SKM-1 treated with dmso at 0.1 percent for 144 hours (cell line): ENCODE results near the gene TTC39B.

ENCODE experiments used
- DNase-seq: peaks from one replicate; lab custom pipeline; 2025; ENCODE audit not compliant: unreplicated experiment; lab: John Stamatoyannopoulos, UW

TTC39B gene

DNA sequence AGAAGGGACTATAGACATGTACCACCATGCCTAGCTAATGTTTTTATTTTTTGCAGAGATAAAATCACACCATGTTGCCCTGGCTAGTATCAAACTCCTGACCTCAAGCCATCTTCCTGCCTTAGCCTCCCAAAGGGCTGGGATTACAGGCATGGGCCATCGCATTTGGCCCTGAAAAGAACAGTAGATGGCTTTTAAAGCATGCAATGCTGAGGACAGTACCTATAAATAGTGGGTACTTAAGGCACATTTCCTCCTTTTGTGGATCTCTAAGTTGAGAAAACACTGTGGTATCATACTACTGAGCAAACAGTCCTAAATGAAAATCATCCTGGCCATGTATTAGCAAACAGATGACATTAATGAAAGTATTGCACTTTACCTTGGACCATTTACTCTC, 119.4 kb downstream of the TTC39B start:
- DNase-seq, result no peak

DNA sequence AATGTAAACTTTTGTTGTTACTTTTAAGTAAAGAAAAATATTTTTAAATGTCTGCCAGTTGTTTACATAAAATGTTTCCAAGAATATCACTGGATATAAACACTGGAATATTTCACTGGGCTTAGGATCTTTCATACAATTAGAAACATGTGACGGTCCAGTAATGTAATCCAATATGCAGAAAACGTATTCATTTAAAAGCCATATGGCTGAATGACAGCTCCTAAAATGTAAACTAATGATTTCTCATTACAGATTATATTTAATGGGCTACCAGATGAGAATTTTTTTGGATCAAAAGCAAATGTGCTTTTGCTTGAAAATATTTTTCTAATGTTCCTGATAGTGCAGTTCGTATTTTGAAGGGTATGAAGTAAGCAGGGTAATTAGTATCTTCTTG, 124.3 kb downstream of the TTC39B start:
- no peak for DNase-seq

DNA sequence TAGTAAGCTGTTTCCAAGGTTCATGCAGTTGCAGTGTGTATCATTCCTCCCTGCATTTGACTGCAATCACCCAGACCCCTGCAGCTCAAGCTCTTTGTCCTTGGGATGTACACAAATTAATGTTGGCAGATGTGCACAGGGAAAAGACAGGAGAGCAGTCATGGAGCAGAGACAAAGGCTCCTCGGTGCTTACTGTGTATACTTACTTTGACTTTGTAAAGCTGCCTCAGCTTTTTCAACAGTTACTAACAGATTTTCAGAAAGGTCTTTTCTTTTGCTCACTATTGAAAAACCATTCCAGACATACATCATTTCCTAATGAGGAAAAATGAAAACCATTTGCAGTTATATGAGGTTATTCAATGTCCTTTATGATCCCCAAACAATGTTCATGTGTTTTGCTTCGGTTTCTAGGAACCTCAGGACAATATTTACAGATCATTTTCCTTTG, 124.9 kb downstream of the TTC39B start:
- no peak for DNase-seq

DNA sequence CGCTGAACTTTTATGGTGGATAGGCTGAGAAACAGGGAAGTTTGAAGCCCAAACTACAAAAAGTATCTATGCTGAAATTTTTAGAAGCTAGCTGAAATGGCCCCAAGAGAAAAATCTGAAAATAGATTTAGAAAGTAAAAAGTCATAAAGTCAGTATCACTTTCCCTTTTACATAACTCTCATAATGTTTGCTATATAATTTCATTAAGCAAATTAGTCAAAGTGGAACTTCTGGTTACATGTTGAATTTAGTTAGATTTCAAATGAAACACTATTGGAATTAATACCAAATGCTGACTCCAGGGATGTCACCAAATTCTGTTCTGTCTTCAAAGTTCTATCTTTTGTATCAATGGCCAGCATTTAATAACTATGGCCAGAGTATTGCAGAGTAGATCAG, 126.9 kb downstream of the TTC39B start:
- no peak for DNase-seq

DNA sequence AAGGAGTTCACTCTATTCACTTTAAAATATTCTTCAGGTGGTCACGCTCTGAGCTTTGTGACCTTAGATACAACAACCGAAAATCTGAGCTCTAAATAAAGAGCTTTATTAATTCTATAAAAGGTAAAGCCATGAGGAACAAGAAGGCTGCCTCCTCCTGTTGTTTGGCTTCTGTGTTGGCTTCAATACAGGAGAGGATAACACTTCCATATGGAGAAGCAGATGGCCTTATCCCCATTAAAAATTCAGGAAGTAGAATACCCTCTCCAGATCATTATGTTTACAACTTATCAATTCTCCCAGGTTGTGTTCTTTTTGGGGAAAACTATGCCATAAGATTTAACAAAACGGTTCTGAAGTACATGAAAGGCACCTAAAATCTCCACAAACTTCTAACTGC, 128.4 kb downstream of the TTC39B start:
- DNase-seq, result no peak

DNA sequence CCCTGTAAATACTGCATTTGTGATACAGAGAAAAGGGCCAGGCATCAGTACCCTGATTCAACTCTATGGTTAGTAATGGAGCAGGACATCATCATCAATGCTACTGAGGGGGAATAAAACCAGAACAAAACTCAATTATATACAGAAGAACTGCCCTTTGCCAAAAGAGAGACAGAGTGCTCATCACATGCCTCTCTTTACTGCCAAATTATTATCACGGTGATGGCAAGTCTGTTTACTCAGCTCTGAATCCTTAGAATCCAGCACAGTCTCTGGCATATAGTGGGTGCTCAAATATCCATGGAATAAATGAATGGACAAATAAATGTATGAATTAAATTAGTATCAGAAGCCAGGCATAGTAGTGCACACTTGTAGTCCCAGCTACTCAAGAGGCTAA, 130.2 kb downstream of the TTC39B start:
- no peak for DNase-seq

DNA sequence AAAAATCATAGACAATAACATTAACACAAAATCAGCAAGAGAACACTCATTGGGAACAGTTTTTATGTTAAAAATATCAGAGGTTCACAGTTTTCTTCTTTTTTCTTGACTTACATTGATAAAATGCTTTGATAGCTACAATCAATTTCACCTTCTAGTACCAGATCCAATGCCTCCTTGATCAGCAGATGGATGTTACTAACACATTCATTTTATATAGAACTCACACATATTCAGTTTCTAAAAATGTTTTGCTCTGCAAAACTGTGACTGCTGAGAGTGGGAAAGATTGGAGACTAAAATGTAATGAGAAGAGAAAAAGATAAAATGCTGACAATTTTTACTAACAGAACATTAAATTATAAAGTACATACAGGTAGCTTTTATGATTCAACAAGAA, 143.1 kb downstream of the TTC39B start:
- no peak for DNase-seq

DNA sequence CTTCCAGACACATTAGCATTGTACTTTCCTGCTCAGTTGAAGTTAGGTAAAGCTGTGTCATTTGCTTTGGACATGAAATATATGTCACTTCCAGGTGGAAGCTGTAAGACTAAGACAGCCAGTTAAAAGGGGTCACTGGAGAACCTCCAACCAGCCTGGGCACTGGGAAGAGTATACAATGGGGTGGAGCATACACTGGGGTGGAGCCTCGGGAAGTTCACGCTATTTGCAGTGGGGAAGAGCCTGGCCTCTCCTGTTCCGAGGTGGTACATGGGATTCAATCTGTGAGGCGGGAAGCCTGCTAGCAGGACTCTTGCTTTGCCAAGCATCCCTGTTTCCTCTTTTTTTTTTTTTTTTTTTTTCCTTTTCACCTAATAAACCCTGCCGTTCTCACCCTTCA, 145.3 kb downstream of the TTC39B start:
- no peak for DNase-seq

DNA sequence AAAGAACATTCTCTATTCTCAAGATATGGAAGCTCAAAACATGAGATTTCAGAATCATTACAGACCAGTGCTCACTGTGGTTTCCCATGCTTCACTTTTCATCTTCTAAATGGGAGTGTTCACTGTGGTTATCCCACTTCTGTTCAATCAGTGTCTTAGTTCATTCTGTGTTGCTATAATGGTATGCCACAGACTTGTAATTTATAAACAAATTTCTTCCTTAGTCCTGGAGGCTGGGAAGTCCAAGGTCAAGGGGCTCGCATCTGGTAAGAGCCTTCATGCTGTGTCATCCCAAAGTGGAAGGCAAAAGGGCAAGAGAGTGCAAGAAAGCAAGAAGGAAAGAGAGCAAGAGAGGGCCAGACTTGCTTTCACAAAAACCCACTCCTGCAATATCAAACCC, 146.3 kb downstream of the TTC39B start:
- DNase-seq, result no peak

DNA sequence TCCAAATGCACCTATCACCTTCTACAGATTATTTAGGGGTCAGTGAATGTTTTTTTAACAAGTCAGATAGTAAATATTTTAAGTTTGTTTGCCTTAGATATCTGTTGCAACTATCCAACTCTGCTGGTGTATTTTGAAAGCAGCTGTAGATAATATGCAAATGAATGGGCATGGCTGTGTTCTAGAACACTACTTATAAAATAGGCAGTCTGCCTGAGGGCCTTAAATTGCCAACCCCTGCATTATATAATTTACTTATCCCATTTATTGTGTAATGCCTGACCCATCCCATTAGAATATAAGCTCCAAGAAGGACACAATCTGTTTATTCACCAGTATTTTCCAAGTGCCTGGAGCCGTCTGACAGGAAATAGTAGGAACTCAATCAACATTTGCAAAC, 149.0 kb downstream of the TTC39B start:
- DNase-seq, result no peak

DNA sequence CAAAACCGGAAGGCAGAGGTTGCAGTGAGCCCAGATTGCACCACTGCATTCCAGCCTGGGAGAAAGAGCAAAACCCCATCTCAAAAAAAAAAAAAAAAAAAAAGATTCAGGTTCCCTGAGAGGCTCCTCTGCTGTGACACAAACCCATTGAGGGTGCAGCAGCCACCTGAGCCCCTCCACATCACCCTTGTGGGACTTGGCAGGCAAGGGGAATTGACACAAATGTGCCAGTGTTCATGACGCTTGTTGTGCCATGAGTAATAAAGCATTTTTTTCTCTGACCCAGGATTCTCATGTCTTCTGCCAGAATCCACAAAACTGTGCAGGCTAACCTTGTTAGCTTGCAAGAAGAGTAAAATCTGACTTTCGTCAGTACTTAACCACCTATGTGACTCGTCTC, 149.6 kb downstream of the TTC39B start:
- no peak for DNase-seq

DNA sequence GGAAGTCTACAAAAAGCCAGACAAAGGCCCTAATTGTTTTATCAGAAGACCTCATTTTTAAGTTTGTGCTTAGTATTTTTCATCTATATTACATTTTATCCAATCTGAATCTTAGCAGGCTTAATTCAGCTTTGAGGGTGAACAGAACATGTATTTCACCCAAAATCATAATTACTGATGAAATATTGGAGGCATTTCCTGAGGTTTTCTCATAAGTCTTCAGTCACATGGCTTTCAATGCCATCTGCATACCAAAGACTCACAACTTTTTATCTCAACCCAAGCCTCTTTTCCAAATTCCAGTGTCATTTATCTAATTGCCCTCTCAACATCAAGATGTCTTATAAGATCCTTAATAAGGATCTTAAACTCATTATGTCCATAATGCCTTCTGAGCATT, 150.8 kb downstream of the TTC39B start:
- DNase-seq, result no peak

DNA sequence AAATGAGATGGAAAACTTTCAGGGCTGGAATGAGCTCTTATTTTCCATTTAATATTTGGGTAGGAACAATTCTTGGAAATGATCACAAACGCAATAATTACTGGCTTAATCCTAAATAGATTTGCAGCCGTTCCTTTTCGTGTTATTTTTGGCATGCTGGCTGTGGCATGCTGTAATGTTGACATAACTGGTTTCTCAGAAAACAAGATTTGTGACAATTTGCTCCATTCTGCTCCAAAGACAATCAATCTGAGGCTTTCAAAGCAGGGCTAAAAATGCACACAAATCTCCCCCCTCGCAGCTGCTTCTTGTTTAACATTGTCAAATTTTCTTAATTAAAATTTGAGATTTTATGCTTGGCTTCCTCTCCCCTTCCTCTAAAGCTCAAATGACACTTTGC, 151.2 kb downstream of the TTC39B start:
- no peak for DNase-seq

DNA sequence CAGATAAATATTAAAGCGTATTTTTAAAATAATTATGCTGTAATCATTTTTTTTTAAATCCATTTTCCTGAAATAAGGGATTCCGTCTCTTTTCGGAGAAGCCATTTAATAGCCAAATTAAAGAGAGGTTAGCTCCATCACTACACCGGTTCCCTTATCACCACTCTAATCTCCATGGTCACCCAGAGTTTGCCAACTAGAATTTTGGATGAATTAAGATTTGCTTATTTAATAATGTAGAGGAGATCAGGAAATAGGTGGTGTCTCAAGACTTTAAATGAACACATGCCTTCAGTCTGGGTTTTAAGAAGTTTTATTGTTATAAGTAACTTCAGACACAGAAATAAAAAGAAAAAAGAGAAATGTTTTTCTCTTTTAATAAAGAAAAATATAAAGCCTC, 151.7 kb downstream of the TTC39B start:
- DNase-seq, result no peak

DNA sequence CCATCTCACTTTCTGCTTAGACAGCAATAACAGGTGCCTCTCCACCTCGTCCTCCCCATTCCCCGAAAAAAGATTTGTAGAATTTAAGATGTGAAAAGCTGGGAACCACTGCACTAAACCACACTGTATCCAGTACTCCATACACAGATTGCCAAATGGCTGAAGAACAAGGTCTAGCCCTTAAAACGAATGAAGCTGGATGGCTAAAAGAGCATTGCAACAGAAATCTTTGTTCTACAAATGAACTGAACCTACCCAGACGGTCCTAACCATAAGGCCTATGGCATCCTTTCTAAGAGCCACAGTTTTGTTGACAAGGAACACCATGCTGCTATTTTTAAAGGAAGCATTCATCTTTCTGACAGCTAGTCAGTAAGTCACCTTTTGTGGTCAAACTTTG, 152.3 kb downstream of the TTC39B start:
- no peak for DNase-seq

DNA sequence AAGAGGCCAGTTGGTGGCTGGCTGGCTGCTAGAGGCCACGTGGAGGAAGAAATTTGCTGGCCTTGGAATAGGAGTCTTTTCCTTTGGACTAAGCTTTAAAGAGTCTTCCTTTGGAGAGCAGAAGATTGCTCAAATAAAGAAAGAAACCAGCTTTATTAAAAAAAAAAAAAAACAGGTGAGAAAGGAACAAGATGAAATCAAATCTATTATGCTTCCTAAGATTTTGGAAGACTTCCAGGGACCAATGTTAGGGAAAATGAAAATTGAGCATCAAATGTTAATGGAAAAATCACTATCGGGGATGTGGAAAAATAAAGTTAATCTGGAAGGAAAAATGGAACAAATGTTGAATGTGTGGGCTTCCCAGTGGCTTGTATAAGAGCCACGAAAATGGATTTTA, 153.1 kb downstream of the TTC39B start:
- DNase-seq, result no peak

DNA sequence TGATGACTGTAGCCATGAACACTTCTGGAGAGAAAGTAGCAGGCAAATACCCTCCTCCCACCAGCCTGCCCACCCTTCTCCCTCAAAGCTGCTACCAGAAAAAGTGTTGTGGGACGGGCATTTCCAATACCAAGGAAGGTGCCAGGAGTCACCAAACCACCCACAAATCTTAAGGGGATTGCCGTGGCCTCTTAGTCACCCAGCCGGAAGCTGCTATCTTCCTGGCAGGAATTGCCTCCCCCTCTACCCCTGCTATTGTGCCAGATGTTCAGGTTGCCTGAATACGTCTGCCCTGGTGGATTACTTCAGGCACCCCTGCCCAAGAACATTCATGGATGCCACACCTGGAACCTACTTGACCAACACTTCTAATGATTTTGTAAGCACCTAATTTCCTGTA, 156.1 kb downstream of the TTC39B start:
- no peak for DNase-seq

DNA sequence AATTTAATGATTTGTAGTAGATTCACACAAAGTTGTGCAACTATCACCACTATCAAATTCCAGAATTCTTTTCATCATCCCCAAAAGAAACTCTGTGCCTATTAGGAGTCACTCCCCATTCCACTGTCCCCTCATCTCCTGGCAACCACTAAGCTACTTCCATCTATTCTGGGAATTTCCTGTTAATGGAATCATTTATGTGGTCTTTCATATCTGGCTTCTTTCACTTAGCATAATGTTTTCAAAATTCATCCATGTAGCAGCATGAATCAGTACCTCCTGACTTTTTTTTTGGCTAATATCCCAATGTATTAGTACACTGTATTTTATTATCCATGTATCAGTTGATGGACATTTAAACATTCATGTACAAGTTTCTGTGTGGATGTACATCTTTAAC, 157.6 kb downstream of the TTC39B start:
- no peak for DNase-seq

DNA sequence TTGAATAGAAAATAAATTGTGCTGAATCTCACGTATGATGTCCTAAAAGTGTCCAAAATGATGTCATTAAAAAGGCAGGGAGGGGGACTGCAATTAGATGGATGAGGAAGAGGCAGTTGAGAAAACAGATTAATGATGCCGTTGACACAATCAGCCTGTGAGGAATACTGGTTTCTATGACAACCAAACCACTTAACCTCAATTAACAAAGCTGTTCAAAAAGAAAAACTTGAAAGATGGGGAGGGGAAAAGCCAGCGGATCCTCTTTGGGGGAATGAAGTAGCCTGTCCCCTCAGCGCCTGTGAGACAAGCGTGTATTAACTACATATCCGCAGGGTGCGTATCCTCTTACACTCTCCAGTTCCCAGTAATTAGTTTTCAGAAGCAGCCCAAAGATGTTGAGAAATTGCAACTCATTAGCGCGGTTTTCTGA, 160.7 kb downstream of the TTC39B start:
- no peak for DNase-seq

DNA sequence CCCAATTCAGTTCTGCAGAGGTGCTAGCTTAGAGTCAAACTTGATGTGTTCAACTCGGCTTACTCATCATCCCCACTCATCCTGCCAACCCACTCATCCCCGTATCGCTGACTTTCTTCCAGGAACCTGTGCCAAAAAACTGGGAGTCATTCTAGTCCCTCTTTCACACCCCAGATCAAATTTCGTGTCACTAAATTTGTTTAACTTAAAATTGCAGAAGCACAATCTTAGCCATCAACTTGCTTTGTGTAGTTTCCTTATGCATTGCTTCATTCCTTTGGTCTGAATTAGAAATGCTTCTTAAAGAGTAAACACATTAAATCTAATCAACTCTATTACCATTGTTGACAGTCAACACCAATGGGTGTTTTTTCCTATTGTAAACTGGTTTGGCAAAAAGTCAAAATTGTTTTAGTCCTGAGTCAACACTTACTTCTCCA, 162.4 kb downstream of the TTC39B start:
- no peak for DNase-seq

DNA sequence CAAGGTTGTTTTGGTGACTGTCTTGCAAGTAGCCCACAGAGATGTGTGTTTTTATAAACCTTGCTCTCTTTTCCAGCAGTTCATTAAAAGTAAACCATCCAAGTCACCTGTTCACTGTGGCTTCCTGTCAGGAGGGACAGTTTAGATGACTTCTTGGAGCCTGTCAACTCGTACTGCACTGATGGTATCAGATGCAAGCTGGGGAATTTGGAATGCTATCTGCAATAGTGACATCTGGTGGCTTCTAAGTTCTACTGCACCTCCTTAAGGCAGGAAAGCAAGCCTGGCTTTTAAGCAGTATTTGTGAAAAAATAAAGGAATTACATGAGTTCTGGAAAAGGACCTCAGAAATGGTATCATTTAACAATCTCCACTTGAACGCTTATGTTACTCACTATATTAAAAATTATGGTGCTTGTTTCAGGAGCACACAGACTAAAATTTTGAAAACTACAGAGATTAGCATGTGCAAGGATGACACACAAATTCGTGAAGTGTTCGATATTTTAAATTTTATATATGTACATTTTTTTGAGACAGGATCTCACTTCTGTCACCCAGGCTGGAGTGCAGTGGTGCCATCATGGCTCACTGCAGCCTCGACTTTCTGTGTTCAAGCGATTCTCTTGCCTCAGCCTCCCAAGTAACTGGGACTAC, 164.0 kb downstream of the TTC39B start:
- peak; percentile 62 for DNase-seq

DNA sequence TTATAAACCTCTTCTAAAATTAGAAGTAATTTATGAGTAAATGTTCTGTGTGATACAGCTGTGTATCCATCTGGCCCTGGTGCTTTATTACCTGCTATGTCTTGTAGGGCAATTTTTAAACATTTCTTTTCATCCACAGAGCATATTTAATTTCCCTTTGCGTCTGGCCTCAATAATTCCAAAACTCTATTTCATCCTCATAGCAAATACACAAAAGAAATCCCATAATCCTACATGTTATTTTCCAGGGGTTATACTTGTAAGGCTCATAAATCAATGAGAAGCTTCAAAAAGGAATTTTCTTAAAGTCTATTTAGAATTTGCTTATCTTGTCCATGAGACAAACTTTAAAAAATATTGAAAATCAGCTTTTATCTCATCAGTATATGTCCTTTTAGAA, 167.0 kb downstream of the TTC39B start:
- no peak for DNase-seq

DNA sequence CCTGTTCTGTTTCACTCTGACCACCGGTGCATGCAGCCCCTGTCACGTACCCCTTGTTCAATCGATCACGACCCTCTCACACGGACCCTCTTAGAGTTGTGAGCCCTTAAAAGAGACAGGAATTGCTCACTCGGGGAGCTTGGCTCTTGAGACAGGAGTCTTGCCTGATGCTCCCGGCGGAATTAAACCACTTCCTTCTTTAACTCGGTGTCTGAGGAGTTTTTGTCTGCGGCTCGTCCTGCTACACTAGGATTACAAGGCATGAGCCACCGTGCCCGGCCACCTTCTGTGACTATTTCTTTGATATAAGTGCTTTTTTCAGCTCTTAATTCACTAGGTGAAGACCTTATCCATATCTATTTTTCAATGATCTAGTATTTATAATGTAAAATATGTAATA, 167.5 kb downstream of the TTC39B start:
- no peak for DNase-seq

DNA sequence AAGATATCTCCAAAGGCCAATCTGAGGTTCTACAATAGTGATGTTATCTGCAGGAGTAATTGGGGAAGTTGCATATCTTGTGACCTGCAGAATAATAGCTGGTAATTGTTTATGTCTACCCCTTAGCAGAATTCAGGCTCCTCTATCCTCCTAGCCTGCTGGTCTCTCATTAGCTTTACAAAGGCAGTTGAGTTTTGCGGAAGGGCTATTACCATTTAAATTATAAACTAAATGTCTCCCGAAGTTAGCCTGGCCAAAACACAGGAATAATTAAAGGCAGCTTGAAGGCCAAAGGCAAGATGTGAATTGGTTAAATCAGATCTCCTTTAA, 168.7 kb downstream of the TTC39B start:
- no peak for DNase-seq
